Smooth muscle cell (in vitro differentiated cells): ENCODE results near the gene NTM. TPM values are rescaled to one million over a fixed set of nuclear protein-coding genes. Genes with fewer than 3 reads are reported as not detected.

Experiments
- DNase-seq: peaks from one replicate; lab custom pipeline; 2025; ENCODE audit not compliant: unreplicated experiment; lab: John Stamatoyannopoulos, UW
- H2AFZ ChIP-seq: fragments of 200-600 bp; sonication (generic); 2 replicates; pipeline ENCODE4 v1.6.0; 2016; ENCODE audit warnings: antibody characterized with exemption, low read depth, mild to moderate bottlenecking
- H3F3A ChIP-seq: fragments of 200-600 bp; sonication (generic); 2 replicates; pipeline ENCODE4 v1.6.0; 2017; ENCODE audit warnings: antibody characterized with exemption, low read depth
- H3K27ac ChIP-seq: fragments of 200-600 bp; sonication (generic); 2 replicates; pipeline ENCODE4 v1.5.1; 2016; ENCODE audit warnings: low read depth, mild to moderate bottlenecking
- H3K27me3 ChIP-seq: fragments of 200-600 bp; sonication (generic); 2 replicates; pipeline ENCODE4 v1.6.1; 2016; ENCODE audit warnings: low read depth, mild to moderate bottlenecking
- H3K36me3 ChIP-seq: fragments of 200-600 bp; sonication (generic); 2 replicates; pipeline ENCODE4 v1.5.1; 2016; ENCODE audit warnings: low read depth
- H3K4me1 ChIP-seq: fragments of 200-600 bp; sonication (generic); 2 replicates; pipeline ENCODE4 v1.5.1; 2016; ENCODE audit warnings: low read depth
- H3K4me2 ChIP-seq: fragments of 200-600 bp; sonication (generic); 2 replicates; pipeline ENCODE4 v1.6.0; 2016; ENCODE audit warnings: mild to moderate bottlenecking
- H3K4me3 ChIP-seq: fragments of 200-600 bp; sonication (generic); 2 replicates; pipeline ENCODE4 v1.5.1; 2016; ENCODE audit warnings: mild to moderate bottlenecking
- H3K79me2 ChIP-seq: fragments of 200-600 bp; sonication (generic); 2 replicates; pipeline ENCODE4 v1.6.0; 2016; ENCODE audit warnings: low read depth, mild to moderate bottlenecking
- H3K9ac ChIP-seq: fragments of 200-600 bp; sonication (generic); 2 replicates; pipeline ENCODE4 v1.6.0; 2016; ENCODE audit warnings: low read depth
- H3K9me3 ChIP-seq: fragments of 200-600 bp; sonication (generic); replicated peaks from 2 replicates; pipeline ENCODE4 v1.5.1; 2016; ENCODE audit warnings: low read depth
- H4K20me1 ChIP-seq: fragments of 200-600 bp; sonication (generic); 2 replicates; pipeline ENCODE4 v1.6.0; 2016; ENCODE audit warnings: low read depth
- CTCF ChIP-seq: fragments of 200-600 bp; sonication (generic); IDR thresholded peaks from 2 replicates; pipeline ENCODE4 v1.5.1; 2017; ENCODE audit warnings: borderline replicate concordance, mild to moderate bottlenecking, antibody characterized with exemption; ENCODE audit not compliant: insufficient read depth, poor library complexity, severe bottlenecking
- WGBS: methylation state at CpG from one replicate; pipeline ENCODE4 v1.1.7; 2016; ENCODE audit warnings: low lambda C conversion rate; 5-methylcytosine and 5-hydroxymethylcytosine counted together
- polyA plus RNA-seq: library from polyadenylated mRNA; unstranded; fragments of >200 nt; fragmentation: Nextera tagmentation; extraction: Ambion mirVana; gene quantifications from 2 replicates; pipeline ENCODE4 v1.2.1, GENCODE V29; 2016
- total RNA-seq: library from RNA; depleted of rRNA; stranded (reverse); fragments of >200 nt; gene quantifications from 2 replicates; pipeline ENCODE4 v1.2.3, GENCODE V29; 2014

Gene NTM
- total and polyA plus RNA-seq, 2 experiments from 2014 or later = 68.9 to 123 TPM

DNA sequence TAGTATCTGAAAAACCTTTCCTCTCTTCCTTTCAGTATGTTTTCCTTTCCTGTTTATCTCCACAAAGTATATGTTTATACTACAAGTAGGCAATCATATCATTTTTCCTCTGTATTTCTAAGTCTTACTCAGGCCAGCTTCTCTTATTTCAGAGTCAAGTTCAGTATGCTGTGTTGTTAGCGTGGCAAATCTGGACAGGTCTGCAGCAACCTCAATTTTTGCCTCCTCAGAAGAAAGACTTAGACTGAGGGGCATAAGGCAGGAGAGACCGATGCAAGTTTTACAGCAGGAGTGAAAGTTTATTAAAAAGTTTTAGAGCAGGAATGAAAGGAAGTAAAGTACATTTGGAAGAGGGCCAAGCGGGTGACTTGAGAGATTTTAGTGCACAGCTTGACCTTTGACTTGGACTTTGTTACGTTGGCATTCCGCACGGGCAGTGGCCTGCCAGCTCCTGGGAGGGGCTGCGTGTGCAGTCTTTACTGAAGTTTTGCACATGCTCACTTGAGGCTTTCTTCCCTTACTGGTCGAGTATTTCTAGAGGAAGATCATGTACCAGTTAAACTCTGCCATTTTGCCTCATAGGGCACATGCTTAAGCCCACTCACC lies 343.2 kb downstream of the NTM start:
- 90% methylated on average over 8 of the region's 8 CpGs for WGBS
- H3K27ac ChIP-seq = no peak overlapping the region
- no peaks in the 10 kb centered on the region for H3K36me3 ChIP-seq
- no peak overlapping the region for H3K4me3 ChIP-seq
- no peak for TF ChIP-seq CTCF
- H3K79me2 ChIP-seq = no peaks in the 10 kb centered on the region
- DNase-seq = no peak
- H3K9ac ChIP-seq = no peak overlapping the region
- no peaks in the 10 kb centered on the region for H3K9me3 ChIP-seq
- H3F3A ChIP-seq = no peaks in the 10 kb centered on the region
- H2AFZ ChIP-seq = no peak overlapping the region
- H3K4me1 ChIP-seq = no peaks in the 10 kb centered on the region
- H3K4me2 ChIP-seq = no peak overlapping the region
- no peaks in the 10 kb centered on the region for H4K20me1 ChIP-seq
- H3K27me3 ChIP-seq = peaks cover 17% of the 10 kb centered on the region

- Histone ChIP-seq H3K9me3 (no peaks in the 10 kb centered on the region), H3K27ac (no peak overlapping the region), H3F3A (no peaks in the 10 kb centered on the region), H3K4me3 (no peak overlapping the region), H2AFZ (no peak overlapping the region), H3K36me3 (no peaks in the 10 kb centered on the region), H3K27me3 (peaks cover 11% of the 10 kb centered on the region), H3K79me2 (no peaks in the 10 kb centered on the region), H3K9ac (no peak overlapping the region), H3K4me2 (no peak overlapping the region), H3K4me1 (no peaks in the 10 kb centered on the region), H4K20me1 (no peaks in the 10 kb centered on the region)
- WGBS = 56% methylated on average over 2 of the region's 2 CpGs
- no peak for DNase-seq
- no peak for TF ChIP-seq CTCF
Measured at GRCh38 chr11:131717616-131718015, 347.2 kb downstream of the NTM start.

GRCh38 chr11:131723088-131723487 lies 352.7 kb downstream of the NTM start:
- no peak overlapping the region for H3K4me3 ChIP-seq
- no peaks in the 10 kb centered on the region for H3K4me1 ChIP-seq
- no peaks in the 10 kb centered on the region for H4K20me1 ChIP-seq

More at GRCh38 chr11:131723088-131723487, 352.7 kb downstream of the NTM start:
- no peaks in the 10 kb centered on the region for H3F3A ChIP-seq
- H3K9me3 ChIP-seq = no peaks in the 10 kb centered on the region
- no peak overlapping the region for H3K9ac ChIP-seq
- peaks cover 24% of the 10 kb centered on the region for H3K27me3 ChIP-seq
- DNase-seq = no peak
- H2AFZ ChIP-seq = no peak overlapping the region
- 73% methylated on average over 8 of the region's 8 CpGs for WGBS
- H3K36me3 ChIP-seq = no peaks in the 10 kb centered on the region
- H3K79me2 ChIP-seq = no peaks in the 10 kb centered on the region
- no peak overlapping the region for H3K4me2 ChIP-seq
- TF ChIP-seq CTCF = no peak
- no peak overlapping the region for H3K27ac ChIP-seq
